Spleen (tissue), 7 donors: ENCODE data around the gene WLS.

ENCODE experiments used
- POLR2A ChIP-seq, 3 donors: fragments of 450-650 bp; IDR thresholded peaks; one replicate each; pipeline ENCODE4 v1.5.1; 2017; ENCODE audit warnings: antibody characterized with exemption in 3 of 3, mild to moderate bottlenecking in 1 of 3
- POLR2AphosphoS5 ChIP-seq, 3 donors: sonication (generic); formaldehyde crosslinking; IDR thresholded peaks; one replicate each; pipeline ENCODE4 v1.5.1; 2017; ENCODE audit warnings: antibody characterized with exemption in 3 of 3
- TF ChIP-seq, protein P1 (sequence below), 11 experiments: fragments of 200-600 bp in 7 of 11; fragments of 450-650 bp in 4 of 11; sonication (generic) in 4 of 11; IDR thresholded peaks in 8 of 11; conservative IDR thresholded peaks in 3 of 11; 1 replicate in 7 of 11; 2 replicates in 4 of 11; pipeline versions ENCODE4 v1.4.0 to v1.8.0; 2016 to 2021; ENCODE audit warnings: antibody characterized with exemption in 11 of 11, inconsistent platforms in 4 of 11, mild to moderate bottlenecking in 1 of 11
- donor health status: DM: no; HTN: no; CAD: no; lungs with moderate emphysema.
- donor health status: DM: no; HTN: no; CAD: no.
- donor health status: DM: no; HTN: no; CAD: no.

DNA sequence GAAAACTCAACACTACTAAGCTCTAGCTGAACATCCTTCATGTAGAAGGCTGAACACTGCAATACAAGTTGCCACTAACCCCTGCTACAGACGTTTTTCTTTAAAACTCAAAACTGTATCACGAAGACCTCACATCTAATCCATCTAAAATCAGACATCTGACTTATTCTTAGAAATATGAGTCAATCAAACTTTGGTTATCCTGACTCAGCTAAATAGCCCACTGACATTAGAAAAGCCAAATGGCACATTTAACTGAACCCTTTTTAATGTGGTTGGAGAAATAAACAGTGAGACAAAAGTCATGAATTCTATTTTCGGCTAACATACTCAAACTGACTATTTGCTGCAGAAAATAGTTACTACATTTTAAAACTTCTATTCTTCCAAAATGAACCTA is 35.6 kb downstream of the WLS start:
- TF ChIP-seq, protein P1, sequence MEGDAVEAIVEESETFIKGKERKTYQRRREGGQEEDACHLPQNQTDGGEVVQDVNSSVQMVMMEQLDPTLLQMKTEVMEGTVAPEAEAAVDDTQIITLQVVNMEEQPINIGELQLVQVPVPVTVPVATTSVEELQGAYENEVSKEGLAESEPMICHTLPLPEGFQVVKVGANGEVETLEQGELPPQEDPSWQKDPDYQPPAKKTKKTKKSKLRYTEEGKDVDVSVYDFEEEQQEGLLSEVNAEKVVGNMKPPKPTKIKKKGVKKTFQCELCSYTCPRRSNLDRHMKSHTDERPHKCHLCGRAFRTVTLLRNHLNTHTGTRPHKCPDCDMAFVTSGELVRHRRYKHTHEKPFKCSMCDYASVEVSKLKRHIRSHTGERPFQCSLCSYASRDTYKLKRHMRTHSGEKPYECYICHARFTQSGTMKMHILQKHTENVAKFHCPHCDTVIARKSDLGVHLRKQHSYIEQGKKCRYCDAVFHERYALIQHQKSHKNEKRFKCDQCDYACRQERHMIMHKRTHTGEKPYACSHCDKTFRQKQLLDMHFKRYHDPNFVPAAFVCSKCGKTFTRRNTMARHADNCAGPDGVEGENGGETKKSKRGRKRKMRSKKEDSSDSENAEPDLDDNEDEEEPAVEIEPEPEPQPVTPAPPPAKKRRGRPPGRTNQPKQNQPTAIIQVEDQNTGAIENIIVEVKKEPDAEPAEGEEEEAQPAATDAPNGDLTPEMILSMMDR (IDR thresholded peaks at IDR 0.05 in 8 of 11, conservative IDR thresholded peaks at IDR 0.05 in 3 of 11) = no peak
- TF ChIP-seq POLR2A (IDR thresholded peaks at IDR 0.05) = no peak
- TF ChIP-seq POLR2AphosphoS5 (IDR thresholded peaks at IDR 0.05) = no peak
